ENCODE data around the gene KXD1.
A peak's percentile ranks its signal among the peaks of the same experiment; 100 is the strongest.

The KXD1 gene

GRCh38 chr19:18601875-18602274 is 44.2 kb downstream of the KXD1 start:
- no peak for DNase-seq (ENCODE audit: low read depth)

DNA sequence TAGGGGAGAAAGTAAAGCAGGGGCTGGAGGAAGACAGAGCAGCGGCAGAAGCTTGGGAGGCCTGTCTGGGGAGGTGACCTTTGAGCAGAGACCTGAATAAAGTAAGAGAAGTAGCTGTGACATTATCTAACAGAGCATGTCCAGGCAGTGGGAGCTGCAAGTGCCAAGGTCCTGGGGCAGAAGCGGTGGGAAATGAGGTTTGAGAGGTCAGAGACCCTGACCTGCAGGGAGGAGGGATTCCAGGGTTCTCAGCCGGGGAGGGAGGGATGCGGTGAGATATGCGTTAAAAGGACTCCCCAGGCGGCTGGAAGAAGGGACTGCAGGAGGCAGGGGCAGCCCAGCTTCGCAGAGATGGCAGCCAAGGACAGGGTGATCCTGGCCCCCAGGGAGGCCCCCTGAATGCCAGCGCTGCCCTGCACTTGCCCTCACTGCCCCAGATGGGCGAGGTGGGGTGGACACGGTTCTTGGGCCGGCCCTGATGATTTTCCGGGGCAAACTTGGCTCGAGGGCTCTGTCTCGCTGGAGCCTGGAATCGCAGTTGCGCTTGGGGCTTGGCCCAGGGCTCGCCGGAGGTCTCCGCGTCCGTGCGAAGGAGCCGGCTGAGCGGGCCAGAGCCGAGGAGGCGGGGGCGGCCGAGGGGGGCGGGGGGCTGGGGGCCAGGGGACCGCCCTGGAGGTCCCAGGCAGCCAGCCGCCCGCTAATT is 45.7 kb downstream of the KXD1 start:
- no peak for DNase-seq (ENCODE audit: low read depth)

- no peak for DNase-seq (ENCODE audit: low read depth)
These were observed 46.5 kb downstream of the KXD1 start for GRCh38 chr19:18603958-18604819.

GRCh38 chr19:18604820-18605159 is 47.1 kb downstream of the KXD1 start:
- DNase-seq (ENCODE audit: low read depth), result no peak

GRCh38 chr19:18605196-18605545 is 47.5 kb downstream of the KXD1 start:
- DNase-seq (ENCODE audit: low read depth), result no peak

DNA sequence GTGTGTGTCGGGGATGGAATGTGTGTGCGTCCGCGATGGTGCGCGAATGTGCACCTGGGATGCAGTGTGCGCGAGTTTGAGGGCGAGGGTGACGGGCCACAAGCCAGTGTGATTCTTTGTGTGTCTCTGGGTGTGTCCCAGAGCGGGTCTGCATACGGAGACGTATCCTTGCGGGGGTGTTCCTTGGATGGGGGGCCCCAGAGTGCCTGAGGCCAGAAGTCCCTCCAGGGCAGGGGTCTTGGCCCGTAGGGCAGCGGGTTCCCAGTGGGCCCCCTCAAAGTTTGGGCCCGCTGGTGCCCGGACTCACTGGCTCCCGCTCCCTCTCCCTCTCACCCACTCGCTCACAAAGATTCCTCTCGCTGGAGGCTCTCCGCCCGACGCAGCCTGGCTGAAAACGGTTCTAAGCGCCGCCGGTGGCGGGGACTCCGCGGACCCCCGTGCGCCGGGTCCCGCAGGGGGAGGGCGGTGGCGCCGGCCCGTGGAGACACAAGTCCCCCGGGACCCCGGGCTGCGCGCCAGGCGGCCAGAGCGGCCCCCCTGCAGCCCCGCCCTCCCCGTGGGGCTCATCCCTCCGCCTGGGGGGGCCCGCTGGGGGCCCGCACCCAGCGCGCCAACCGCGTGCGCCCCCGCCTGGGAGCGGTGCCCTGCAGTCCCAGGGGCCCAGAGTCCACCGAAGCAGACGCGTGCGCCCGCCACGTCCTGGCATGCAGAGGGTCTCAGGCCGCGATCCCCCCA is 48.0 kb downstream of the KXD1 start:
- no peak for DNase-seq (ENCODE audit: low read depth)

GRCh38 chr19:18606281-18607225 is 48.9 kb downstream of the KXD1 start, which contains the start of gene CRLF1:
Gene CRLF1, minus strand, starts transcription at chr19:18606799. Its CDS starts 143 bp downstream, at chr19:18606656.
- no peak for DNase-seq (ENCODE audit: low read depth)

GRCh38 chr19:18607226-18608101 is 49.8 kb downstream of the KXD1 start:
- DNase-seq (ENCODE audit: low read depth), result no peak

DNA sequence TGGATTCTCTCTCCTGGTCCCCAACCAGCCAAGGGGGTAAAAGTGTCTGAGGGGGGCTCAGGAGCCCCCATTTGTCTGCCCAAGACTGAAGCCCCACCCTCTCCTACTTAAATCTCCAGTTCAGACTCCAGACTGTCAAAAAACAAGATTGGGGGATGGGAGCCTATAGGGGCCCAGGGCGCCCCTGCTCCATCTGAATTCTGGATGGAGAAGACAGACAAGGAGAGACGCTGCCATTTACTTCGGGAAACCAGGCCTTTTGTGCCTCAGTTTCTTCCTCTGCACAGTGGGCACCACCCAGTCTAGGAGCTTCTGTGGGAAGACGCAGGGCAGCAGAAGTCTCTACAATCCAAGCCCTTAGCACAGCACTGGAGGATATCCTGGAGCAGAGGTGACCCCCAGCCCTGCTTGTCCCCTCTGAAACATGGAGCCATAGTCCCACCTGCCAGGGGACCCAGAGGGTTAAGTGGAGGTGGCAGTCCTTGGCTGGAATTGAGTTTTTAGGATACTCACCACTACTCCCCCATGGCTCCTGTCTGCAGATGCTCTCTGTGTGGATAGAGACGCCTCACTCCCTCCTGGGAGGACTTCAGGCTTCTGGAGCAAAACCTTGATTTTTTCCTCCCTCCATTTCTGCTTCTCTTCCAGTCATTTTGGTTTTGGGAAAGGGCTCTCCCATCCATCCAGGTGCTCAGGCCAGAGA is 50.6 kb downstream of the KXD1 start:
- DNase-seq (ENCODE audit: low read depth), result no peak

DNA sequence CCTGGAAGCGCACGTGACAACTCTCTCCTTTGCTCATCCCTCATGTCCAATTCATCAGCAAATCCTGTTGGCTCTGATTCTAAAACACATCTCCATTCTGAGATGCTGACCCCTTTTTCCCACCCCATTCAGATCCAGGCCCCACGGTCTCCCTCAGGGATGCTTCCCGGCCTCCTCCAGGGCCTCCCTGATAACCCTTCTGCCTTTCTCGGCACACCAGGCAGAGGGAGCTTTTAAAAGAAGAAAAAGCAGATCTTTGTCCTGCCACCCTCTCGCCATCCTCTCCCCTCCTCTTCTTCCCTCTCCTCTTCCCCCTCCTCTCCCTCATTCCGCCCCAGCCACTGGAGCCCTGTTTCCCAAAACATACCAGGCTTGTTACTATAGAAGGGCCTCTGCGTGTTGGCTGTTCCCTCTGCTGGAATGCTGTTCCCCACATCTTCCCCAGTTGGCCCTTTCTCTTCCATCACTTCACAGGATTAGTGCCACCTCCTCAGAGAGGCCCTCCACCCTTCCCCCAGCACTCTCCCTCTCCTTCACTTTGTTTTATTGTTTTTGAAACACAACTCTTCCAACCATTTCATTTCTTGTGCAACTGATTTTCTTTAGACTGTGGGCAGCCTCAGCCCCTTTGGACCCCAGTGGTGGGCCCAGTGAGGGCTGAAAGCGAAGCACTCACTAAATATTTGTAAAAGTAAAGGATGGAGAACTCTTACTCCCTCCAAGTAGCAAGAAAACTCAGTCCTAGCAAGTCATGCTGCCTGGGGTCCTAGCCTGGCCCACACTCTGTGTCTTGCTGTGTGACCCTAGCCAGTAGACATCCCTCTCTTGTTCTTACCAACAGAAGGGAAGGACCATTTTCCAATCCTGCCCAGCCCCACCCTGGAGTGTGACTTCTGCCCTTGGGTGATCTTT is 51.4 kb downstream of the KXD1 start:
- DNase-seq (ENCODE audit: low read depth), result no peak

DNA sequence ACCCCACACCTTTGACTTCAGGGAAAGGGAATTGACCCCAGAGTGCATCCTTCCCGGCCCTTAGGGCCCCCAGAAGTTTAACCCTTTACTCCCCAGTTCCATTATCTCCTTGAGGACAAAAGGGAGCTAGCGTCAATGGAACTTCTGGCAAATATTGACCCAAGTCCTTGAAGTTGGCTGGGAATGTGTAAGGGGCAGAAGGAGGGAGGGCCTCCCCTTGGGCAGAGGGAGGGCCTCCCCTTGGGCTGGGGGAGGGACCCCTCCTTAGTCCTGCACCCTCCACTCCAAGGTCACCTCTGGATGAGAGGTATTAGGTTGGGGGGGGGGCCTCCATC is 52.0 kb downstream of the KXD1 start:
- DNase-seq (ENCODE audit: low read depth), result no peak

GRCh38 chr19:18610245-18610555 is 52.5 kb downstream of the KXD1 start:
- DNase-seq (ENCODE audit: low read depth), result no peak

DNA sequence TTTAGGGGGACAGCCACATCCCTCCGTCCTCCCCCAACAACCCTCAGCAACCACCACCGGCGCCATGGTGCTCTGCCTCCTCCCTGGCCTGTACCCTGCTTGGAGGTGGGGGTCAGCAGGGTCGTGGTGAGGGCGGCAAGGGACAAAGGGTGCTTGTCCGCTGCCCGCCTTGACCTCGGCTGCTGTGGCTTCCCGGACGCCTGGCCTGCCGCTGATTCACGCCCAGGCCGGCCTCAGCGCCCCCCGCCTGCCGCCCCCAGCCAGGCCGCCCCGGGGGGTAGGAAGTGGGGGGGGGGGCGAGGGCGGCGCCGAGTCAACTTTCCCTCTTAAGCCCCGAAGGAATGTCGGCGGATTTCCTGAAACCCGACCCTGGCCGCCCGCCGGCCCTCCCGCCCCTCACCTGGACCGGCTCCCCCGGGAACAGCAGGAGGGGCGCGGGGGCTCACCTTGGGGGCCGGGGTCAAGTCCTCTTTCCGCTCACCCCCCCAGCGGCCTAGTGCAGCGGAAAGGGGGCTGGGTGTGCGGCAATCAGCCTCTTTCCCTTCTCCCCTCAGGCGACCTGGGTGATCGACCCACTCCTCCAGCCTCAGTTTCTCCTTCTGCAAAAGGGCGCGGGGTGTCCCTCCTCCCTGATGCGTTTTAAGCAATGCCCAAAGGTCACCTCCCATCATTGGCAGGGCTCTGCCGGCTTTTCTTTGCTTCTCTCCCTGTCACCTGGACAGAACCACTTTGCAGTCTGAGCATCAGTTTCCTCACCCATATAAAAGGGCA is 53.1 kb downstream of the KXD1 start:
- no peak for DNase-seq (ENCODE audit: low read depth)

DNA sequence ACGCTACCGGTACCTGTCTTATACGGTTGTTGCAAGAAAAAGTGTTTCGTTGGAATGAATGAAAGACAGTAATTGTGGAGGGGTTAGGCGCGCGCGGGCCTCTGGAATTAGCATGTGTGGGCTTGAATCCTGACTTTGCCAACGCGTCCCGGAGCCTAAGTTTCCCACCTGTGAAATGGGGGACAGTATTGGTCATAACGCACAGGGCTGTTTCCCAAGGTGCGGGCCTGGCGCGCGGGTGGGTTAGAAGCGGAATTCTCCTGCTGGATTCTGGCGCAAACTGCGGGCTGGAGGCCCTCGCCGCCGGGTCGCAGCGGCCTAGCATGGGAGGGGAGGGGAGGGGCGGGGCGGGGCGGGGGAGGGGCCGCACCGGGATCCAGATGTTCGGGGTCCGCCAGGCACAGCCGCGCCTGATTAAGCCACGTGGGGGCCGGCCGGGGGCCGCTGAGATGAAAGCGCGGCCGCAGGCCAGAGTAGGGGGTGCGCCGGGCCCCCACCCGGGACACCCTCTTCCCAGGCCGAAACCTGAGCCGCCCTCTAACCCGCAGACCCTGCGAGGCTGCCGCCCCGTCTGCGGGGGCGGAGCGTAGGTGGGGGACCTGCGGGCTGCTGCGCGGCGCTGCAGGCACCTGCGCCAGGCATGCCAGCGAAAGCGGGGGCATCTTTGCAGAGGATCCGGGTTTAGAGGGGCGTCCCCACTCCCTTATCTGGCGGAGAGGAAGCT is 53.8 kb downstream of the KXD1 start:
- DNase-seq (ENCODE audit: low read depth), result no peak

- no peak for DNase-seq (ENCODE audit: low read depth)
These were observed 54.5 kb downstream of the KXD1 start for GRCh38 chr19:18612051-18612771.

DNA sequence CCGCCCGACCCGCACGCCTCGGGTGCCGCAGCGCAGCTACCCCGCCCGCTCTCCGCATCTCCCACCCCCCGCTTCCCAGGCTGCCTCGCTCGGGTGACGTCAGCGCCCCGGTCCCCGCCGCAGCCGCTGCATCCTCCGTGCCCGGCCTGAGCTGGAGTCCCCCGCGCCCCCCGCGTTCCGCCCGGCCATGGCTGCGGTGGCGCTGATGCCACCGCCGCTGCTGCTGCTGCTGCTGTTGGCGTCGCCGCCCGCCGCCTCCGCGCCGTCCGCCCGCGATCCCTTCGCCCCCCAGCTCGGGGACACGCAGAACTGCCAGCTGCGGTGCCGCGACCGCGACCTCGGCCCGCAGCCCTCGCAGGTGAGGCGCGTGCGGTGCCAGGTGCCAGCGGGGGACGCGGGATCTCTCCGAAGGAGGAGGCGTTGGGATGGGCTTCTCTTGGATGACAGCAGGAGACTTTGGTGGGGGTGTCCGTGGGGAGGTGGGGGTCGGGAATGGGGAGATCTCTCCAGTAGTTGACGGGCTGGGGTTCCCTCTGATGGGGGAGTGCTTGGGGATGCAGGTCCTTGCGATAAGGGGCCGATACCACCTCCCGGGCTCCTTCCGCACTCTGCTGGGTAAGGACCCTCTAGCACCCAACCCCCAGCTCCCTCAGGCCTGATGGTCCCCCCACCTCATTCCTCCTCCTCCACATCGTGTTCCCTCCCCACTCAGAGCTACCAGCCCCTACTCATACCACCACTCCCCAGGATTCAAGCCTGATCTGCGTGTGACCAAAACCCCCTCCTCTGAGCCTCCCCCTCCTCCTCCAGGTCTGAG is 55.3 kb downstream of the KXD1 start, which contains the start of gene TMEM59L:
Gene TMEM59L (plus strand): TSS at position 99 of the 817 bp plus-strand sequence. CDS start 89 bp downstream, at position 188.
- DNase-seq (ENCODE audit: low read depth), result peak; percentile 43
